IPS-15b (cell line): ENCODE results near the gene TMEM87A.

Source experiments
- H3K27me3 ChIP-seq: one replicate; pipeline ENCODE4 v1.6.1; 2013; ENCODE audit warnings: low read length; ENCODE audit not compliant: control insufficient read depth, insufficient read depth
- H3K36me3 ChIP-seq: one replicate; pipeline ENCODE4 v1.6.1; 2013; ENCODE audit warnings: low read length; ENCODE audit not compliant: control insufficient read depth, insufficient read depth
- H3K4me1 ChIP-seq: one replicate; pipeline ENCODE4 v1.6.1; 2013; ENCODE audit warnings: mild to moderate bottlenecking, low read length; ENCODE audit not compliant: control insufficient read depth, insufficient read depth
- H3K4me3 ChIP-seq: one replicate; pipeline ENCODE4 v1.5.1; 2013; ENCODE audit warnings: low read depth, low read length
- H3K9ac ChIP-seq: one replicate; pipeline ENCODE4 v1.6.1; 2013; ENCODE audit warnings: low read depth, mild to moderate bottlenecking, low read length
- H3K9me3 ChIP-seq: one replicate; pipeline ENCODE4 v1.6.1; 2013; ENCODE audit warnings: mild to moderate bottlenecking, low read length; ENCODE audit not compliant: control insufficient read depth, insufficient read depth

Gene TMEM87A

GRCh38 chr15:42175671-42176070 lies 97.6 kb downstream of the TMEM87A start:
- Histone ChIP-seq H3K9me3 (no peaks in the 10 kb centered on the region), H3K4me3 (no peak overlapping the region), H3K27me3 (no peaks in the 10 kb centered on the region), H3K9ac (no peak overlapping the region), H3K4me1 (no peaks in the 10 kb centered on the region), H3K36me3 (peaks cover 22% of the 10 kb centered on the region)

- Histone ChIP-seq H3K27me3 (no peaks in the 10 kb centered on the region), H3K36me3 (peaks cover 30% of the 10 kb centered on the region), H3K4me1 (no peaks in the 10 kb centered on the region), H3K4me3 (no peak overlapping the region), H3K9me3 (no peaks in the 10 kb centered on the region), H3K9ac (no peak overlapping the region)
Measured at GRCh38 chr15:42172475-42172874, 100.8 kb downstream of the TMEM87A start.

- H3K27me3 ChIP-seq: no peaks in the 10 kb centered on the region
- H3K4me1 ChIP-seq: no peaks in the 10 kb centered on the region
- H3K9me3 ChIP-seq: no peaks in the 10 kb centered on the region
- H3K36me3 ChIP-seq: peaks cover 35% of the 10 kb centered on the region
- no peak overlapping the region for H3K9ac ChIP-seq
- no peak overlapping the region for H3K4me3 ChIP-seq
Measured at GRCh38 chr15:42171795-42172194, 101.4 kb downstream of the TMEM87A start.

- Histone ChIP-seq H3K4me3 (no peak overlapping the region), H3K36me3 (peaks cover 39% of the 10 kb centered on the region), H3K27me3 (no peaks in the 10 kb centered on the region), H3K4me1 (no peaks in the 10 kb centered on the region), H3K9me3 (no peaks in the 10 kb centered on the region), H3K9ac (no peak overlapping the region)
Measured at GRCh38 chr15:42171122-42171521, 102.1 kb downstream of the TMEM87A start.

GRCh38 chr15:42166225-42166940 lies 106.8 kb downstream of the TMEM87A start:
- H3K4me3 ChIP-seq: no peak overlapping the region
- H3K27me3 ChIP-seq: no peaks in the 10 kb centered on the region
- H3K4me1 ChIP-seq: no peaks in the 10 kb centered on the region
- H3K9ac ChIP-seq: no peak overlapping the region
- H3K36me3 ChIP-seq: peaks cover 57% of the 10 kb centered on the region
- no peaks in the 10 kb centered on the region for H3K9me3 ChIP-seq

GRCh38 chr15:42165106-42165505 lies 108.1 kb downstream of the TMEM87A start:
- Histone ChIP-seq H3K9ac (no peak overlapping the region), H3K36me3 (peaks cover 60% of the 10 kb centered on the region), H3K4me3 (no peak overlapping the region), H3K9me3 (no peaks in the 10 kb centered on the region), H3K4me1 (no peaks in the 10 kb centered on the region), H3K27me3 (no peaks in the 10 kb centered on the region)

- no peak overlapping the region for H3K9ac ChIP-seq
- peaks cover 65% of the 10 kb centered on the region for H3K36me3 ChIP-seq
- no peaks in the 10 kb centered on the region for H3K27me3 ChIP-seq
- H3K9me3 ChIP-seq: no peaks in the 10 kb centered on the region
- no peak overlapping the region for H3K4me3 ChIP-seq
- no peaks in the 10 kb centered on the region for H3K4me1 ChIP-seq
Measured at GRCh38 chr15:42163947-42164550, 109.2 kb downstream of the TMEM87A start.

- H3K4me3 ChIP-seq: no peak overlapping the region
- no peaks in the 10 kb centered on the region for H3K9me3 ChIP-seq
- H3K27me3 ChIP-seq: no peaks in the 10 kb centered on the region
- H3K4me1 ChIP-seq: no peaks in the 10 kb centered on the region
- H3K36me3 ChIP-seq: peaks cover 67% of the 10 kb centered on the region
- H3K9ac ChIP-seq: no peak overlapping the region
Measured at GRCh38 chr15:42163291-42163690, 109.9 kb downstream of the TMEM87A start.
